Fibroblast of pulmonary artery (primary cell): ENCODE results near the gene BMI1.

ENCODE experiments used
- DNase-seq: peaks from one replicate; pipeline ENCODE4 v3.0.0-alpha.2; 2010; ENCODE audit warnings: low read depth
- H3K4me3 ChIP-seq: replicated peaks from 2 replicates; pipeline ENCODE4 v1.5.1; 2011; ENCODE audit warnings: low read depth, mild to moderate bottlenecking, control low read depth, low read length, moderate library complexity
- TF ChIP-seq, protein P1 (sequence below): IDR thresholded peaks from 2 replicates; pipeline ENCODE4 v1.5.1; 2011; ENCODE audit warnings: mild to moderate bottlenecking, control low read depth, low read length, inconsistent platforms; ENCODE audit errors: missing control alignments

The BMI1 gene

GRCh38 chr10:22372917-22373316, 52.0 kb downstream of the BMI1 start:
- H3K4me3 ChIP-seq, result no peak overlapping the region
- peak; percentile 31 for DNase-seq
- TF ChIP-seq, protein P1, sequence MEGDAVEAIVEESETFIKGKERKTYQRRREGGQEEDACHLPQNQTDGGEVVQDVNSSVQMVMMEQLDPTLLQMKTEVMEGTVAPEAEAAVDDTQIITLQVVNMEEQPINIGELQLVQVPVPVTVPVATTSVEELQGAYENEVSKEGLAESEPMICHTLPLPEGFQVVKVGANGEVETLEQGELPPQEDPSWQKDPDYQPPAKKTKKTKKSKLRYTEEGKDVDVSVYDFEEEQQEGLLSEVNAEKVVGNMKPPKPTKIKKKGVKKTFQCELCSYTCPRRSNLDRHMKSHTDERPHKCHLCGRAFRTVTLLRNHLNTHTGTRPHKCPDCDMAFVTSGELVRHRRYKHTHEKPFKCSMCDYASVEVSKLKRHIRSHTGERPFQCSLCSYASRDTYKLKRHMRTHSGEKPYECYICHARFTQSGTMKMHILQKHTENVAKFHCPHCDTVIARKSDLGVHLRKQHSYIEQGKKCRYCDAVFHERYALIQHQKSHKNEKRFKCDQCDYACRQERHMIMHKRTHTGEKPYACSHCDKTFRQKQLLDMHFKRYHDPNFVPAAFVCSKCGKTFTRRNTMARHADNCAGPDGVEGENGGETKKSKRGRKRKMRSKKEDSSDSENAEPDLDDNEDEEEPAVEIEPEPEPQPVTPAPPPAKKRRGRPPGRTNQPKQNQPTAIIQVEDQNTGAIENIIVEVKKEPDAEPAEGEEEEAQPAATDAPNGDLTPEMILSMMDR, result no peak

- H3K4me3 ChIP-seq, result no peak overlapping the region
- peak; percentile 3 for DNase-seq
- TF ChIP-seq, protein P1, result no peak
Measured at GRCh38 chr10:22374489-22375126, 53.7 kb downstream of the BMI1 start.

- no peak for DNase-seq
Measured at GRCh38 chr10:22379059-22379458, 58.2 kb downstream of the BMI1 start.

More at GRCh38 chr10:22379059-22379458, 58.2 kb downstream of the BMI1 start:
- TF ChIP-seq, protein P1, result no peak
- H3K4me3 ChIP-seq, result no peak overlapping the region
